RWPE1 (cell line): ENCODE data around the gene NMUR2.

Source experiments
- CTCF ChIA-PET: fragments of 350-600 bp; sonication (Branson Sonifier 250); formaldehyde crosslinking; extraction: SDS; loops from one replicate; lab custom pipeline; 2021; lab: Yijun Ruan, JAX
- POLR2A ChIA-PET: fragments of 400-600 bp; formaldehyde crosslinking; extraction: SDS; loops from one replicate; lab custom pipeline; 2020; ENCODE audit warnings: antibody characterized with exemption; ENCODE audit not compliant: low non-redundant PET; lab: Yijun Ruan, JAX
- DNase-seq: peaks from one replicate; pipeline ENCODE4 v3.0.0; 2012; ENCODE audit warnings: low spot score
- H3K27ac ChIP-seq: fragments of 450-650 bp; 2 replicates; pipeline ENCODE4 v1.5.1; 2017
- TF ChIP-seq, protein P1 (sequence below): fragments of 450-650 bp; conservative IDR thresholded peaks from 2 replicates; pipeline ENCODE4 v1.5.1; 2017; ENCODE audit warnings: low read depth, mild to moderate bottlenecking

Gene NMUR2

DNA sequence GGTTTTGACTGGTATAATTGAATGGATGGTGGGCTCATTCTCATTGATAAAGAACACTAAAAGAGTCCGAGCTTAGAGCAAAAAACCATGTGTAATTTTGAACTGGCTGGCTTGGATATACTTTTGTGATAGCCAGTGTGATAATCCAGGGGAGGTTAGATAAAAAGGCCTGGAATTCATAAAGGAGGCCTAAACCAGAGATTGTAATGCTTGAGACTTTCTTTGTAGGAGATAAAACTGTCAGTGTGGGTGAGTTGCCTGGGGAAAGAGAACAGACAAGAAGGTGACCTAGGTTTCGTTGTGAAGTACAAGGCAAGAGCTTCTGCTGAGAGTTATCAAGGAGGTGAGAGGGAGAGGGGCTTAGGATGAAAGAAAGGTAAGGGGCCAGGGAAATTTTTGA lies 17.0 kb upstream of the NMUR2 start:
- POLR2A ChIA-PET, result no interaction called here

DNA sequence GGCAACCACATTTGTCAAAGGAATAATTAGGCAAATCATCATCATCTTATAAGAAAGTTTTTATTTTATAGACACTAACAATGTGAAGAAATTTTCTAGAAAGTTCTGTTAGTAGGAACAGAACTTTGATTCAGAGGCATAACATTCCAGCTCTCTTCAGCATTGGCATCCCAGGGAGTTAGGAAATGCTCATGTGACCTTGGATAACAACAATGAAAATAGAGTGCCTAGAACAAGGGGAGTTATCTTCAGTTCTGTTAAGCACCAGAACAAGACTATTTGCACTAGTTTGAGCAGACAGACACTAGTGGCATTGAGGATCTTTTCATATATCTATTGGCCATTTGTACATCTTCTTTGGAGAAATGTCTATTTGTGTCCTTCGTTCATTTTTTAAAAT lies 7.0 kb upstream of the NMUR2 start:
- POLR2A ChIA-PET, result no interaction called here
- TF ChIP-seq, protein P1, sequence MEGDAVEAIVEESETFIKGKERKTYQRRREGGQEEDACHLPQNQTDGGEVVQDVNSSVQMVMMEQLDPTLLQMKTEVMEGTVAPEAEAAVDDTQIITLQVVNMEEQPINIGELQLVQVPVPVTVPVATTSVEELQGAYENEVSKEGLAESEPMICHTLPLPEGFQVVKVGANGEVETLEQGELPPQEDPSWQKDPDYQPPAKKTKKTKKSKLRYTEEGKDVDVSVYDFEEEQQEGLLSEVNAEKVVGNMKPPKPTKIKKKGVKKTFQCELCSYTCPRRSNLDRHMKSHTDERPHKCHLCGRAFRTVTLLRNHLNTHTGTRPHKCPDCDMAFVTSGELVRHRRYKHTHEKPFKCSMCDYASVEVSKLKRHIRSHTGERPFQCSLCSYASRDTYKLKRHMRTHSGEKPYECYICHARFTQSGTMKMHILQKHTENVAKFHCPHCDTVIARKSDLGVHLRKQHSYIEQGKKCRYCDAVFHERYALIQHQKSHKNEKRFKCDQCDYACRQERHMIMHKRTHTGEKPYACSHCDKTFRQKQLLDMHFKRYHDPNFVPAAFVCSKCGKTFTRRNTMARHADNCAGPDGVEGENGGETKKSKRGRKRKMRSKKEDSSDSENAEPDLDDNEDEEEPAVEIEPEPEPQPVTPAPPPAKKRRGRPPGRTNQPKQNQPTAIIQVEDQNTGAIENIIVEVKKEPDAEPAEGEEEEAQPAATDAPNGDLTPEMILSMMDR, result no peak
- CTCF ChIA-PET, result no interaction called here
- no peak for DNase-seq
- H3K27ac ChIP-seq, result no peak overlapping the region

More for the DNA sequence above, 17.0 kb upstream of the NMUR2 start:
- TF ChIP-seq, protein P1, result no peak
- no peak for DNase-seq
- CTCF ChIA-PET, result interaction anchor here (0.6 to 0.7 kb wide), 2 partner anchors 108 to 148 kb away, joined by 3 to 8 read pairs; no protein-coding TSS in a partner anchor
- H3K27ac ChIP-seq, result no peak overlapping the region

DNA sequence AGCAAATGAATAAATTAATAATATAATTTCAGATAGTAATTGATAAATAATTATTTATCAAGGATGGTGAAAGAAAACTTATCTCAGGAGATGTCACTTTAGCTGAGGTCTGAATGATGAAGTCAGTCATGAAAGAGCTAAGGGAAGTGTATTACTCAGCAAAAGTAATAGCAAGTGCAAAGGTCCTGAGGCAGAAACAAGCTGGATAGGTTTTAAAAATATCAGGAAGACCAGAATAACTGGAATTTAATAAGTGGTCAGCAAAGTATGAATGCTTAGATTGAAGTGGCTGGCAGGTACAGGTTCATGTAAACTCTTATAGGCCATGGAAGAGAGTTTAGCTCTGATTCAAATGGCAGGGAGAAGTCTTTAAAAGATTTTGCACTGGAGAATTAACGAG lies 1.0 kb upstream of the NMUR2 start:
- CTCF ChIA-PET, result no interaction called here
- POLR2A ChIA-PET, result no interaction called here
- no peak overlapping the region for H3K27ac ChIP-seq
- no peak for DNase-seq
- TF ChIP-seq, protein P1, result no peak

DNA sequence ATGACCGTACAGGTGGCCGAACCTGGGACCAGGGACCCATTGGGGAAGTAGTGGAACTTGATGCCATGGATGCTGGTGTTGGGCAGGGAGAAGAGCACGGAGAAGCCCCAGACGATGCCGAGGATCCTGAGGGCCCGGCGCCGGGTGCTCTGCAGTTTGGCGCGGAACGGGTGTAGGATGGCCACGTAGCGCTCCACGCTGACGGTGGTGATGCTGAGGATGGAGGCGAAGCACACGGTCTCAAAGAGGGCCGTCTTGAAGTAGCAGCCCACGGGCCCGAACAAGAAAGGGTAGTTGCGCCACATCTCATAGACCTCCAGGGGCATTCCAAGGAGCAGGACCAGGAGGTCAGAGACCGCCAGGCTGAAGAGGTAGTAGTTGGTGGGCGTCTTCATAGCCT lies 585 bp downstream of the NMUR2 start:
- no peak for DNase-seq
- CTCF ChIA-PET, result no interaction called here
- H3K27ac ChIP-seq, result no peak overlapping the region
- TF ChIP-seq, protein P1, result no peak
- POLR2A ChIA-PET, result no interaction called here

DNA sequence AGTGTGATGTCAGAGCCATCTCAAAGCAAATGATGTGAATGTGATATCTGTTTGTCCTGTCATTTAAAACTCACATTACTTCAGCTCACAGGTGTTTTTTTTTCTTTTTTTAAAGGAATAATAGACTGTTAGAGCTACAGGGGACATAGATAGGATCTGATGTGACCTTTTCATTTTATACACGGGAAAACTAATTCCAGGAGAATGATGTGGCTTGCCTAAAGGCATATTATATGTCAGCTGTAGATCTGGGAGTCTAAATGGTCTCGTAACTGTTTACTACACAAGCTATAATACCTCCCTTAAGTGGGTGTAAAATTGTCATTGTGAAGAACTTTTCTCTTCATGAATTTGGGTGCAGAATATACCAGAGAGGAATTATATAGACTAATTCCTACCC lies 2.0 kb downstream of the NMUR2 start:
- ChIA-PET POLR2A (no interaction called here), CTCF (interaction anchor here (0.6 to 0.7 kb wide), 2 partner anchors 22 to 102 kb away, joined by 4 read pairs; no protein-coding TSS in a partner anchor)
- no peak for DNase-seq
- TF ChIP-seq, protein P1, result no peak
- H3K27ac ChIP-seq, result no peak overlapping the region

DNA sequence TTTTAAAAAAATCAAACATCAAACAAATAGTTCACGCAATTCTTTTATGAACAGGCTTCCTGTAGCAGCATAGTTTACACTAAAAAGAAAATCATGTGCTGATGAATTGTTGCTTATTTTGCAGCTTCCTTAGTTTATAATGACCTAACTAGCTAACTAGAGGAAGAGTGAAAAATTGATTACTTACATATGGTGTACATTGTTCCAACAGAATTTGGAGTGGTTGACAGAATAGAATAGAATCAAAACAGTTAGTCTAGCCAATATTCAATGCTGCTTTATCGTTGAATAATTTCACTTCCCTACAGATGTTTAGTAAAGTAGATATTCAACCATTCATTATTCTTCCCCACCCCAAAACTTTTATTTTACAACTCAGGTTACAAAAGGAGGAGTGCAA lies 4.2 kb downstream of the NMUR2 start:
- CTCF ChIA-PET, result no interaction called here
- TF ChIP-seq, protein P1, result no peak
- POLR2A ChIA-PET, result no interaction called here
- no peak for DNase-seq
- H3K27ac ChIP-seq, result no peak overlapping the region
